GM21619 (cell line): Measurements from ENCODE around the gene PSMD6.
A peak's percentile ranks its signal among the peaks of the same experiment; 100 is the strongest.

Experiments
- ATAC-seq: cut with Tn5 transposase; IDR thresholded peaks from one replicate; pipeline ENCODE4 v1.9.1; 2021; ENCODE audit not compliant: unreplicated experiment

The PSMD6 gene

DNA sequence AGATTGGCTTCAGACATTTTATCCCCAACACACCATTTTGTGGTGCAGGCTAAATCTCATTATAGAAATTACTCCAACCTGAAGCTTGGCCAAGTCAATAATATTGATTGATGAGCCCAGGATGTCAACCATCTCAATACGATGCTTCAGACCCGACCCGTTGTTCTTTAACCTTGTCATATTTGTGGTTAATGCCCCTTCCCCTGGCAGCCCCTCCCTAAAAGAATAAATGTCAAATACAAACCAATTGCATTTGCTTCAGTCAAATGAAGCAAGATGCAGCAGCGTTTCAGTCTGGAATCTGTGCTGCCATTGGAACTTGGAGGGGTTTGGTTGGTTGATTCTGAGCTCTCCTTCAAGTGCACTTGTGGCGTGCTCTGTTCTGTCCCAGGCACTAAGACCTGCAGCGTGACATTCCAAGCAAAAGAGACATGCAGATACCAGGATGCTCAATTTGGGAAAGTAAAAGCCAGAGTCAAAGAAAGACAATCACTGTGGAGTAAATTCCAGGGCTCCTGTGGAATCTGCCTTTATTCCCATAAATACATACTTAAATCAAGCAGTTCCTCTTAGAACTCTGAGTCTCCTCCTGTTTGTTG lies 23.8 kb upstream of the PSMD6 start:
- no peak for ATAC-seq

DNA sequence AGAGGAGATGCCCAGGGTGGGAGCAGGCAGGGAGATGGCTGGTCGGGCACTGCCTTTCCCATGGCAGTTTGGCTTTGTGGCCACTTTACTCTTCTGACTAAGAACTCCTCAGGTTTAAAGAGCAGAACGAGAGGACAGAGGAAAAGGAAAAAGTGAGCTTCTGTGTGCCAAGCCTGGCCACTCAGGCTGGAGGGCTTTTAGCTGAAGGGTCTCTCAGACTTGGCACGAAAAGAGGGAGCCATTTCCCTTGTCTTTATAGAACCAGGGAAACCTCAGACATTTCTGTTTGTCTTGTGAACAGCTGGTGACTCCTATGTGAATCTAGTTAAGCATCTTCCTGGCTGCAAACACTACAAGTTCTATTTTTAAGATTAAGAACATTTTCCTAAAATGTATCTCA lies 23.3 kb upstream of the PSMD6 start:
- no peak for ATAC-seq

DNA sequence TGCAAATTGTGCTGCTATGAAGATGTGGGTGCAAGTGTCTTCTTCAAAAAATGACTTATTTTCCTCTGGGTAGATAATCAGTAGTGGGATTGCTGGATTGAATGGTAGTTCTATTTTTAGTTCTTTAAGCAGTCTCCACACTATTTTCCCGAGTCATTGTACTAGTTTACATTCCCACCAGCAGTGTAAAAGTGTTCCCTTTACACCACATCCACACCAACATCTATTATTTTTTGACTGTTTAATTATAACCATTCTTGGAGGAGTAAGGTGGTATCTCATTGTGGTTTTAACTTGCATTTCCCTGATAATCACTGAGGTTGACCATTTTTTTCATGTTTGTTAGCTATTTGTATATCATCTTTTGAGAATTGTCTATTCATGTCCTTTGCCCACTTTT lies 19.7 kb upstream of the PSMD6 start:
- ATAC-seq = no peak

DNA sequence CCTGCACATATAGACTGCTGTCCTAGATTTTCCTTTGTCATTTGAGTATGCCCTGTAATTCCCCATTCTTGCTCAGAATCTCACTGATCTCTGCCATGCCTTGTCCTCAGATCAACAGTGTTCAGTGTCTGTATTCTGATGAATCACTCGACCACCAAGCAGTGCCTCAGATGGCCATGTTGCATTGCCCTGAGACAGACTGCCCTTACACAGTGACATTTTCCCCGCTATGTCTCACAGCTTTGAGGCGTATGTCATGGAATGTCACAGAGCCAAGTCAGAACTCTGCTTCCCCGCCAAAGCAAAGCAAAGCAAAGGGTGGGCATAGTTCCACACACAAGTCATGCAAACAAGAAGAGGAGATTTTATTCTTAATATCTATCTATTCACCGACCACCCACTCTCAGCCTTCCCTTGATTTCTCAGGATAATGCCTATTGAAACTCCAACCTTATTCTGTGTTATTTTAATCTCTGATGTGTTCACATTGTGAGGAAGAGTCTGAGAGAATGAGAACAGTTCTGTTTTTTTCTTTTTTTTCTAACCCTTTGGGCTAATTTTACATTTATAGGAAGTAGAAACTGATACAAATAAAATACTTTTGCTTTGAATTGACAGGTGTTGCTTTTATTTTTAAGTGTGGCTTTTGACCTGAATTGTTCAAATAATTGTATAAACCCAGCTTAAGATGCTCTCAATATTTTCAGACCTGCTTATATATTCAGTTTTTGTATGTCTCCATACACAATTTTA lies 16.9 kb upstream of the PSMD6 start:
- ATAC-seq = no peak

DNA sequence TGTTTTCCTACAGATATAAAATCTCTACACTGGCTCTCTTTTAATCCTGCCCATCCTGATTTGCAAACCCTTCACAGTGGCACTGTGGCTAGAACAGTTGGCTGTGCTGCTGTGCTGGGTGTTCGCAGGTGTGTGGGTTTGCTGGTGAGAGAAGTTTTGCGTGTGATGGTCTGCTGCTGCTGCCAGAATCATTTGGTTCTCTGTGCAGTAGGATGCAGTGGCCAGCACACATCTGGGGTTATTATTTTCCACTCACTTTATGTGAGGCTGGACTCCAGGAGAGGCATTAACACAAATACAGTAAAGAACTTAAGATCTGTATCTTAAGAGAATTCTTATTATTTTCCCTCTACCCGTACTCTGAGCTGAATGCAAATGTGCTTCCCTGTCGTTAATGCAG lies 16.0 kb upstream of the PSMD6 start:
- no peak for ATAC-seq

DNA sequence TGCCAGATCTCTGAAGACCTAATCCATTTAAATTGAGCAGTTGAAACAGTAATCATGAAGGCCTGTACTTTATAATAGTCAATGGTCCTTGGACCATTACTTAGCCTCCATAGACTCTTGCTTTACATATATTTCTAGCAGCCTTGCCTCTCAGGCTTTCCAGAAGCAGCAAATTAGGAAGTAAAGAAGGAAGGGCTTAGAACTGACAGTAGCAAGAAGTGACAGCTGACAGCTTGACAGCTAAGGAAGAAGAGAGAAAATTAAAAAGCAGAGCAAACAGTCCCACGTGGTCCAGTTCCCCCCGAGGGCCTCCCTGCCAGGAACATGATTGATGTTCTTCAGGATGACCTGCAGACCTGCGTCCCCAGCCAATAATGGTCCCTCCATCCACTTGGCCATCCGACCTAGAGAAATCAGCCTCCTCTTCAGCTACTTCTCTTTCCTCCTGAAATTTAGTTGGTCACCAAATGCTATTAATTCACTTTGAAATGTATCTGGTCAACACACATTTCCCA lies 15.0 kb upstream of the PSMD6 start:
- ATAC-seq = no peak

DNA sequence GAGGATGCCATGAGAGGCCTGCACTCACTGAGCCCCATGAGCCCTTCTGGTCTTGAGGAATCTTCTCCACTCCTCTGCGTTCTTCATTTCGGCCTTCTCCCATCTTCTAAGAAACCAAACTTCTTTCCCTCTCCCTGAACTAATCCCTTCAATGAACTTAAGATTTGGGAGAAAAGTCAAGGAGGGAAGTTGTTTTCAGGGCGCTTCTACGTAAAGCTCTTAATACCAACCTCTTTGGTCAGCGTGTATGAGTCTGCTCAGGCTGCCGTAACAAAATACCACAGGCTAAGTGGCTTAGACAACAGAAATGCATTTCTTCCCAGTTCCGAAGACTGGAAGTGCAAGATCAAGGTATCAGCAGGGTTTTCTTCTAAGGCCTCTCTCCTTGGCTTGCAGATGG lies 13.8 kb upstream of the PSMD6 start:
- ATAC-seq = no peak

DNA sequence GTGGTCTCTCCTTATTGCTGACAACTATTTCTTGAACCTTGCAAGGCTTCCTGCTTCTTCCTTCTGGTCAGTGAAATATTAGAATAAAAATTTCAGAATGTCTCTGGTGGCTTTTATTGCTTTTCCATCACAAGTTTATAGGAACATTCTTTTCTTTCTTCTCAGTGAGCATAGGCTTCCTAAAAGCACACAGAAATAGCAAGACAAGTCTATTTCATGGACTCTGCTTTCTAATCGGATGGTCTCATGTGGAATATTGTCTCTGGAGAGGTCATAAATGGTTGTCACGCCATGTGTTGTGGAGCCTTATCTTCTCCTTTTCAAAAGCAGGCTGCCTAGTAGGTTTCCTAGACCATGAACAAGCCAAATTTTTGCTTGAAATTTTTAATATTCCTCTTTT lies 9.8 kb upstream of the PSMD6 start:
- ATAC-seq = no peak

DNA sequence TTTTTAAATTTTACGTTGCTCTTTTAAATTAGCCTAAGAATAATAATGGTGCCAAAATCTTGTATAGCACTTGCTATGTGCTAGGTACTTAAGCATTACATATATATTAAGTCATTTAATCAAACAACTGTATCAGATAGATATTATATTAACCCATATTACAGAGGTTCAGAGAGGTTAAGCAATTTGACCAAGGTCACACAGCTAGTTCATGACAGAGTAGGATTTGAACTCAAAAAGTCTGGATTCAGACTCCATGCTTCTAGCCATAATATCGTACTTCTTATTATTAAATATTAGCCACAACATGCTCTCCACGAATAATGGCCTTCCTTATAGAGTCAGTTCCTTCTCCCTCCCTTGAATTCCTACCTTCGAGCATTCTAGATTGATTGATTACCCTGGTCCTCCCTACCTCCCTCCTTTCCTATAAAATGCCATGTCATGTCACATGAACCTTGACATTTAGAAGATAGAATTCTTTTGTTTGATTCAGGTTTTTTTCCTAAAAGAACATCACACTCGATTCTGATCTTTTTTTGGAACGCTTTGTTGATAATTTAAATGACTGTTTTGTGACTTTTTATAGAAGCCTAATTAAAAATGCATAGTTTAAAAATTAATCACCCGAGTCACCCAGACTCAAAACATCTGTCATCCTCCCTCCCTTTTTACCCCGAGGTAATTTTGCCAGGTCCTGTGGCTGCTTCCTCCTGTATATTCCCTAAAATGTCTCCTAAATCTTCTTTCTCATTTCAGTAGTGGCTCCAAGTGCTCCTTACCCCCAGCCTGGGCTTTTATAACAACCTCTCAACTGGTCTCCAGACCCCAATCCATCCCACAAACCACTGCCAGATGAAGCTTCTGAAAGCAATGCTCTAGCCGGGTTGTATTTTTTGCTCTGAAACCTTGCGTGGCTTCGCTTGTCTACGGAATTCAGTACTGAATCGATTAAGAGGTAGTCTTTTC lies 8.5 kb upstream of the PSMD6 start:
- ATAC-seq = no peak

DNA sequence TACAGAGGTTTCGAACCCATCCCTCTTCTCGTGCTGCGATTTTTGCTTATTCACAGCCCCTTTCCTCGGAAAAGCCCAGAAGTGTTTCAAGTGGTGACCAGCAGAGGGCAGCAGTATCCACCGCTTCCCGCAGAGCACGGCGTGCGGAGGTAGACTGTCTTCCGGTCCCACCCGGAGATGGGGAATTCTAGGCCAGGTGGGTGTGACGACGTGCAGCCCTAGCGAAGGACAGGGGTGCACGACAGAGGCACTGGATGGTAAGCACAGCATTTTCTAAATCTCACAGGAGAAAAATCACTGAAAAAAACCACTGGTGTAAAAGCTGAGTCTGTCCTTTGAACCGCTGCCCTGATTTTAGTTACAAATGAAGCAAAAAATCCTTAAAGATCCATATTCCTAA lies 7.4 kb upstream of the PSMD6 start:
- peak; percentile 95 for ATAC-seq

DNA sequence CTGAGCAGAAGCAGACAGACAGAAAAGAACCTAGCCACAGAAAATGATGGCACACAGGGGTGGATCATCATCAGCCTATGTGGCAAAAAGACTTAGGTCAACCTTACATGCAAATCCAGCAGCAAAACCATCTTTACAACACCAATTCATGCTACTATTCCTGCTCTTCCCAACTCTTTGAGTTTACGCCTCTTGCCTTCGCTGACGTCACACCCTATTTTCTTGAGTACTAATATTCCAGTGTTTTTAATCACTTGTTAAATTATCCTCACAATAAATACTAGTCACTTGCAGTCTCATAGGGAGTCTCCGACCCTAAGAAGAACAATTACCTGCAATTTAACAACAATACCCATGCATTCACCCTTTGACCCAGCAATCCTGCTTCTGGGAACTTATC lies 6.0 kb upstream of the PSMD6 start:
- ATAC-seq = no peak

DNA sequence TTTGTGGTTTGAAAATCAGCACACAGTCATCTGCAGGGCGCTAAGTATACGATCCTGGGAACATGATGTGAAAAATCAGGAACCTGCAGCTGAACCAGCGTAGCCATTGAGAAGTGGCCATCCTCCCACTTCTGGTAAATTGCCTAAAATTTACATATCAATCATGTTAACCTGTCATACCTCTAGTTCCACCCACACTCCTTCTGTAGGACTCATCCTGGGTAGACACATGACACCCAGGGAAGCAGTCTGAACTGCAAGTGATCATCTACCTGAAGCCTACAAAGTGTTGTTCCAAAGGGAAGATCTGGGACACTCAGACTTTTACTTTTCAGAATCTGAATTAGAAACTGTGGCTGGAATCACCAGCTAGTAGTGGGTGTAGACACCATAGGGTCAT lies 5.5 kb upstream of the PSMD6 start:
- ATAC-seq = no peak

DNA sequence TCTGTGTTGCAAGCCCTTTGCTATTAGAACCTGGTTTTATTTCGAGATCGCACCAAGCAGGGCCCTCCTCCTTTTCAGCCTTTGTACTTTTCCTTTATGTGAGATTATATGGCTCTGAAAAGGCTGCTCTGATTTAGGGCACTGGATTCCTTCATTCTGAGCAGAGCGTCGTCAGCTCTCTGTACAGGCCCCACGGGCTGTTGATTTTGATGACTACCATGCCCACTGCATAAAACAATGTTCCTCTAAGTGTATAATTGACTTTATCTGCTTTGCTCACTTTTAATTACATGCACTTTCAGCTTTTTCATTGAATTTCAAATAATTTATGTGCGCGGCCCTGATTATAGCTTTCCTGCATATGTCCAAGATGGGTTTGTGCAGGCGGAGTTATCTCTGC lies 4.4 kb upstream of the PSMD6 start:
- no peak for ATAC-seq

DNA sequence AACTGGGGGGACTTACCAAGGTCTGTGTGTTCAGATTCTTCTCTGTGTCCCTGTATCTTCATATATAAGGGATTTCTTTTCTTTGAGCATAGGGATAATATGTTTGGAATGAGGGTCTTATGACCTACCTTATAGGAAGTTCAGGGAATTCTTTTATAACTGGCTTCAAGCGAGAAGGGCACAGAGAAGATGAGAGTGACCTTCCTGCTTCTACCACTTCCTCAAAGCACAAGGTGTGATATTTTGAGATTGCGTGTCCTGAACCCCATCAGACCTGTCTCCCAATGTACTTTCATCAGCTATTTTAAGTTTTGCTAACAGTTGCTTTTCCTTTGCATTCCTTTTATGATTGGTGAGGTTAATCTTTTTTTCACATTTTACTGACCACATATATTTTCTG lies 3.1 kb upstream of the PSMD6 start:
- no peak for ATAC-seq

DNA sequence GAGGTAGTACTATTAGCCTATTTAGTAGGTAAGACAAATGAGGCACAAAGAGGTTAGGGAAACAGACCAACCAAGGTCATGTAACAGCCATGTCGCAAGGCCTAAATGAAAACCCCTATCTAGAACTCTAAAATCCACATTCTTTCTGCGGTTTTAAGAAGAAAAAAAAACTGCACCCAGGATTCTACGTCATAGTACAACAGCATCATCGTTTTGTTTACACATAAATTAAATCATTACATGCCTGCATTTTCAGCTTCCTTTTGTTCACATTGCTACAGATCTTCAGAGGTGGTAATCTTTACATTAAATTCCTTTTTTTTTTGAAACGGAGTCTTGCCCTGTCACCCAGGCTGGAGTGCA lies 548 bp upstream of the PSMD6 start:
- ATAC-seq = no peak

DNA sequence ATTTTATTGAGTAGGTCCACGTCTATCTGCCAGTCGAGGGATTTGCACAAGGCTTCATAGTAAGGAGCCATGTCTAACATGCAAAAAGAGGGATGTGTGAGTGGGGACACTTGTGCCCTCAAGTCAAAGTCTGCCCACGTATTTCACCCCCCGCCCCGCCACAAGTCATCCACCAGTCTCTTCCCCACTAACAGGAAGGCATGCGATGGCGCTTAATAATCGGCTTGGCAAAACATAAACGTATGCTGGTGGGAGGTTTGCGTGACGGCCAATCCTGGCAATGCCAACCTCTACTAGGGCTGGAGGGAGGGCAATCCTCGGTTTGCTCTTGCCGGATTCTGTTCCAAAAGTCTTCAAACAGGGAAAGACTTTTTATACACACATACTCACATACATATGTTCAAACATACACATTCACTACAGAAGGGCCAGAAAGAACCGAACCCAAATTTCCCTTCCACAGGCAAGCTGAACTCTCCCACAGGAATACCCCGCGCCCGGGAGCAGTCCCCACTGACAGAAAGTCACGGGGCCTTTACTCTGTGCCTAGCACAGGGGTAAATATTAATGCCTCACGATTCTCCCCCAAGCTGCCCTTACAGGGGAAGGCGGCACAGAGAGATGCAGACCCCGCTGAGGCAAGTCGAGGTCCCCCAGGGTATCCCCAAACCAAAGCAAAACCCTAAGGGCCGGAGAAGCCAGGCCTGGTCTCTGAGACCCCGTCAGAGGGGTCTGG lies 675 bp downstream of the PSMD6 start:
- ATAC-seq = peak; percentile 18

DNA sequence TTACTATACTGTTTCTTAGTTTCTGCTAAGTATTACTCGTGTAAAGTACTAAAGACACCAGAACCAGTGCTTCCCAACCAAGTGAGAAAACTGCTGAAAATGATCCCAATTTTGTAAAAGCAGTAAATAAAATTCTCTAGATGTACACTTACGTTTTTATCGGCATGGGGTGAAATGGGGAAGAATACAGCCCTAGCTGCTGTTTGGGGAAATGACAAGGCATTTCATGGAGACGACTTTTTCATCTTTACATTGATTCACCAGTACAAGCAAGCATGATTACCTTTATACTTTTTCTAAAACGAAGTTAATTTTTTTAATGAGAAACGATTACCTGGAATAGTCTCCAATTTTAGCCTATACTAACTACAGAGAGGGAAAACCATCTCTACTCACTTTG lies 1.4 kb downstream of the PSMD6 start:
- ATAC-seq = no peak

DNA sequence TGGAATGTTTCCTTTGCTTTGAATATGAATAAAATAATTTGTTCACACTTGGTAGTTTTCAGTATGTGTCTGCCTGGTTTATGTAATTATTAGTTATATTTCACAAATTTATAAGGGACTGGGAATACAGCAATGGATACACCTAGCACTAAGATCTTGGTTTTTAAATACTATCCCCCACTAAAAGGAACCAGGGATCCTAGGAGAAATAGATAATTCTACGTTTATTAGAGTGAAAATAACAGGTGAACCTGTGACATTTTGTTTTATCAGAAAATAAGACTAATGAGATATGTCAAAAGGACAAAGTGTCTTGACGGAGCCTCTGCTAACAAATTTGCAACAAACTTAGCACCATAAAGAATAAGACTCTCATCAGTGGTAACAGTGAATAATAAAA lies 3.4 kb downstream of the PSMD6 start:
- ATAC-seq = no peak

DNA sequence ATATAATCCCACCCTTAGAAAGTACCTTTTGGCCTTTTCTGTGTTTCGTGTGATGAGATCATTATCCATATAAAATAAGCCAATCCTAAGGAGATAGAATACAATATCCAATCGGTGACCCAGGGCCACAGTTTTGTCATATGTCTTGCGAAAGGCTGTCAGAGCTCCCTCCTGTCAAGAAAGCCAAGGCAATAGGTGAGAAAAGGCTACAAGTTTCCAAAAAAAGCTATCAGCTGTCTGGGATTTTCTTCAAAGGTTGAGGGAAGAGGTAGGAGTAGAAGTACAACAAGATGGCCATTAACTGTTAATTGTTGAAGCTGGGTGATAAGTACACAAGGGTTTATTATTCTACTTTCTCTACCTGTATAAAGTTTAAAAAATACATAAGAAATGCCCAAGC lies 4.0 kb downstream of the PSMD6 start:
- no peak for ATAC-seq

DNA sequence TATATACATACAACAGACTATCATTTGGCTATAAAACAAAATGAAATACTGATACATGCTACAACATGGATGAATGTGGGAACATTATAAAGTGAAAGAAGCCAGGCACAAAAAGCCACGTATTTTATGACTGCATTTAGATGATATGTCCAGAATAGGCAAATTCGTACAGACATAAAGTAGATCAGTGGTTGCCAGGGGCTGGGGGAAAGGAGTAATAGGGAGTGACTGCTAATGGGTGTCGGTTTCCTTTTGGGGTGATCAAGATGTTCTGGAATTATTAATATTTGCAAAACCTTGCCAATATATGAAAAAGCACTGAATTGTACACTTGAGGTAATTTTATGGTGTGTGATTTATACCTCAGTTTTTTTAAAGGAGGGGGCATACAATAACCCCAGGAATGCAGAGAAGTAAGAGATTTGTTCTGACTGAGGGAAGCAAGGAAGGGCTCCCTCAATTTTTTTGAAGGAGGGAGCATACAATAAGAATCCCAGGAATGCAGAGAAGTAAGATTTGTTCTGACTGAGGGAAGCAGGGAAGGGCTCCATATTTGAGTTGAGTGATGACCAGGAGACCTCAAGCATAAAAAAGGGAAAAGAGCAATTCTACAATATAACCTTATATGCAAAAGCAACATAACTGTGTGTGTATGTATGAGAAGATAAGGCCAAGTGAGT lies 6.2 kb downstream of the PSMD6 start:
- no peak for ATAC-seq

DNA sequence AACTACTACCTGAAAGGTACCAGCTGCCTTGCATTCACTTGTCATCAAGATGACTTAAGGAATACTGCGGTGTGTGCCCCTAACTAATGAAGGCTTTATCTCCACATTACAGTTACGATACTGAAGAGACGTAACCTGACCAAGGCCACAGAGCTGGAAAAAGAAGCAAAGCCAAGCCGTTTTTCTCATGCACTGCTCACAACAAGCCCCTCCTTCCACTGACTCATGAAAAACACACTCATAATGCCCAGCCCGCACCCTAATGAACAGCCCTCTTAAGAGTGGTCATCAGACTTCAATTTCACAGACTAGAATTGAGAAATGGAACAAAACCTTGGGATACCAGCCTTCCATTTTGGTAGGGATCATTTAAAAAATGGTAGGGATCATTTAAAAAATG lies 11.6 kb downstream of the PSMD6 start:
- no peak for ATAC-seq
